Central memory CD4-positive, alpha-beta T cell (primary cell): Measurements from ENCODE around the gene CHCHD4.
"Not testable (repeated sequence)": the region's sequence is repeated elsewhere in the genome, so short reads cannot be mapped to it uniquely, and the experiment has no call there.

ENCODE experiments used
- DNase-seq: peaks from one replicate; pipeline ENCODE4 v3.0.0; 2022

Gene CHCHD4

DNA sequence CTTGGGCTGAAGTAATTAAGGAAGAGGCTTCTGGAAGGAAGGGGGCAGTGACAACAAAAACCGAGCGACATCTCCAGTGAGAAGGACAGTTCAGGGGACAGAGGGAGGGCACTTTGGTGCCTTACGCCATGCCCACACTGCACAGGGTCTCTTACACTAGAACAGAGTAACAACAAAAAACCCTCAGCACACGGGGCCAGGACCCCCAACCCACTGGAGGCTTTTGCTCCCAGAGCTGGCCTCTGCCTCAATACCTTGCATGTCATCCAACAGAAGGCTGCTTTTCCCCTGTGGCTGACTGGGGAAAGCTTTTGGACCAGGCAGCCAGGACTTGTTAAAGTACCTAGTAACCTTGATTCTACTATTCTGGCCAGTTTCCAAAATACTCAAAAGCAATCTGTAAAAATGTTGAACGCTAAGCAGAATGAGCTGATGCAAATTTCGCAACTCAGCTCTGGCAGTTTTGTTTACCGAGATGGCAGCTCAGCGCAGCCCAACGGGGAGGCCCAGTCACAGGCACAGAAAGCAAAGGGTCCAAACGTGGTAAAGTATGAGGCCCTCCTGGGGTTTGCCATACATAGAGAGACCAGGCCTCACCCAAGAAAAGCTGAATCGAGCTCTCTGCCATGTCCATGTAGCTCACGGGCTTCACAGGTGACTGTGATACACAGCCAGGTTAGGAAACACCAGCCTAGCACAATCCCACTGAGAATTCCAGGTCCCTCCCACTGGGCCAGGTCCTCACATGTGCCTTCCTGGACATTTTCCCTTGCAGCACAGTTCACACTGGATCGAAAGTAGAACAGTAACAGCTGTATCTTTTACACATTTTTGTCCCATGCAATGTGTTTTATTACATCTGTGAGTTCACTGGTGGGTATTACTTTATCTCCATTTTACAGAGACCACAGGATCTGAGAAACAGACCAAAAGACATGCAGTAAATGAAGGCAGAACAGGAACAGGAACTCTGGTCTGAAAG is 6.0 kb downstream of the CHCHD4 start:
- DNase-seq, result no peak

DNA sequence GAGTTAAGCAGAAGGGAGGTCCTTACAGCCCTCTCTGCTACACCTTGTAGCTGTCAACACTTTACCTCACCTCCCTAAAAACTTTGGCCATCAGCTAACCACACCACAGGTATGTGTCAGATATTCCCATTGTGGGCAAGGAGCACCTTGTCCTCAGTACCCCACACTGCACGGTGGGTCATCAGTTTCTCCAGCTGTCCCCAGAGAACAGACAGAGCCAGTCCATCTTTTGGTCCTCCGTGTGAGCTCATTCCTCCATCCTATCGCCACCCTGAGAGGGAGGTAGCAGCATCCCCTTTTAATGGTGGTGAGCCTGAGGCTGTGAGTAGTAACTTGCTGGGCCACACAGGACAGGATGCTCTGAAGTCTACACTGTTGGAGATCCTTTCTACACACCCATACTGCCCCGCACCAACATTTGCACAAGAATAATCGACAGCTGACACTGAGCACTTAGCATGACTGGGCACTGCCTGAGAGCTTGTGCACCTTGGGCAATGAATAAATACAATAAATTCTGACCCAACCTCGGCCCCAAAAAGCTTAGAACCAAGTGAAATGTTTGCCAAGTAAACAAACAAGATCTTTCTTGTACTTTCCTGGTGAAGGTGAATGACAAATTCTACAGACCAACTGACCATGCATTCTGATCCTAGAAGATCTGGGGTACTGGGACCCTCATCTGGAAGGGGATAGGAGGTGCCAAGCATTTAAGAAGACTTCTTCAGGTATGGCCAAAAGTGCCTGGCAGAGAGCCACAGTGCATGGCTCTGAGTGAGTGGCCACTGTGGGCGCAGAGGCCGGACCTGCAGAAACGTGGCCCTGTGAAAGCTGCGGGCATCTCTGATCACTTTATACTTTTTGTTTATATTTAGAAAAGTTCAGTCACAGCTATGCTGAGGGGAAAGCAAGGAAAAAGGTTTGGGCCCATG is 6.9 kb downstream of the CHCHD4 start:
- DNase-seq, result no peak

DNA sequence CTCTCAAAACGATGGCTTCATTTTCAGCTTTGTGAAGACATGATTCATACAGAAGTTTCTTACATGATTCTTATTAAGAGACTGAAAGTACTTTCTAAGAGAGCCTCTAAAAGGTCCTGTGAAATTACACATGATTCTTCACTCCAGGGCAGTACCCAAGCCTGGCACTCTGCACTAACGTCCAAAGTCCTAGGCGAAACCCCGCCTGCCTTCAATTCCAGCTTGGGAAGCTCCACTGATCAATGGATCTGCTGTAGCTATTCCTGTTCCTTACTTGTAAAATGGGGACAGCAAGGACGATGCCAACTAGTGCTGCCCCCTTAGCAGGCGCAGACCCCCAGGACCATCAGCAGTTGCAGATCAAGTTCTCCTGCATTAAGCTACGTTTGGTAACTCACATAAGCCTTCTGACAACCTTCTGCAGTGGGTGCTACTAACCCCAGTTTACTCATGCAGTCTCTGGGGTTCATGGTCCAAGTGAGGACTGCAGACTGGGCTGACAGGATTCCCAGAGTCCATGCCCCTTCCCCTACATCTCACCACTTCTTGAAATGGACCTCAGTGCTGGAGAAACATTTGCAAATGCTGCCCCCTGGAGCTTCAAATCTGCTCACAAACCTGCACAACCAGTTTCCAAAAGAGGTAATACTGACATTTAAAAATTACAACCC is 10.6 kb downstream of the CHCHD4 start:
- DNase-seq, result no peak

DNA sequence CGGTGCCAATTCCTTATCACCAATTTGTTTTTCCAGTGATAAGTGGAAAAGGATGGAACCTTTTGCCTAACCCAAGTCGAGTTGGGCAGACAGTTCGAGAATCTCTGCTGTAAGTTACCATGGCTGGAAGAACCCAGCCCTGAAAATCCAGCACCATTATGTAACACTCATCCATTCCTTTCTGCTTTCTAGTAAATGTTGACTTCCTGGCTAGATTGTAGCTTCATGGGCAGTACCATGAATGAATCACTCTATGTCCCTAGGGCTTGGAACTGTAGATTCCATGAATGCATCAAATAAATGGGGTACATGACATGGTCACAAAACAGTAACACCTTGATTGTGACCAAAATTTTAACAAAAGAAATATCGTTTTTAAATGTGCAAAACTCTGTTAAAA is 14.0 kb downstream of the CHCHD4 start:
- no peak for DNase-seq

GRCh38 chr3:14109821-14110220 is 14.8 kb downstream of the CHCHD4 start:
- DNase-seq, result not testable (repeated sequence)

- no peak for DNase-seq
Observed at GRCh38 chr3:14097616-14098391, 26.9 kb downstream of the CHCHD4 start.

DNA sequence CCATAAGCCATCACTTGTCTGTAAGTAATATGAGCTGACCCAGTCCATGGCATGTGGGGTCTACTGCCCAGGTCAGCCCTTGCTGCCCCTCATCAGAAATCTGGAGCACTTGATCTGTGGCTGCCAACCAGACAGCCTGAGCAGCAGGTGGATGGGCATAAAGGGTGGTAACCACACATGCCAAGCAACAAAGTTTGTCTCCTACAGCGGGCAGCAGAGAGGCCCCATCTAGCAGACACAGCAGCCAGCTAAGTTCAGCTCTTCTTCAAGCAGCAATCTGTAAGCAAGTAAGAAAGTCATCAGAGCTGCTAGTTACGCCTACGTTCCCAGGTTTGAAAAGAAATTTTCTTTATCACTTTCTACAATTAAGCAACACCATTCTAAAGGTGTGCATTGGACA is 27.9 kb downstream of the CHCHD4 start:
- DNase-seq, result no peak

GRCh38 chr3:14093831-14094230 is 30.8 kb downstream of the CHCHD4 start:
- no peak for DNase-seq

GRCh38 chr3:14092464-14092863 is 32.2 kb downstream of the CHCHD4 start:
- no peak for DNase-seq

DNA sequence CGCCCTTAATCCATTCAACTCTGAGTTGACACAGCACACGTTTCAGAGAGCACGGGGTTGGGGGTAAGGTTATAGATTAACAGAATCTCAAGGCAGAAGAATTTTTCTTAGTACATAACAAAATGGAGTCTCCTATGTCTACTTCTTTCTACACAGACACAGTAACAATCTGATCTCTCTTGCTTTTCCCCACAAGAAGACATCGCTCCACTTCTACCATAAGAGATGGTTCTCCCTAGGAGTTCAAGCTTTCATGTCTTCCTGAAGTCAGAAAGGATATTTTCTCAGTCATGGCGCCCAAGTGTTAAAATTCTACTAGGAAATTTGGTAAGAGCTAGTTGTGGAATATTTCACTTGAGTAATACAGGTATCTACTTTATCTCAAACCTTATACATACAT is 32.7 kb downstream of the CHCHD4 start:
- not testable (repeated sequence) for DNase-seq

GRCh38 chr3:14087461-14087860 is 37.2 kb downstream of the CHCHD4 start:
- not testable (repeated sequence) for DNase-seq

GRCh38 chr3:14082108-14082657 is 42.5 kb downstream of the CHCHD4 start:
- no peak for DNase-seq

- no peak for DNase-seq
Observed at GRCh38 chr3:14077310-14077709, 47.4 kb downstream of the CHCHD4 start.

- DNase-seq, result not testable (repeated sequence)
Observed at GRCh38 chr3:14075233-14075632, 49.4 kb downstream of the CHCHD4 start.

DNA sequence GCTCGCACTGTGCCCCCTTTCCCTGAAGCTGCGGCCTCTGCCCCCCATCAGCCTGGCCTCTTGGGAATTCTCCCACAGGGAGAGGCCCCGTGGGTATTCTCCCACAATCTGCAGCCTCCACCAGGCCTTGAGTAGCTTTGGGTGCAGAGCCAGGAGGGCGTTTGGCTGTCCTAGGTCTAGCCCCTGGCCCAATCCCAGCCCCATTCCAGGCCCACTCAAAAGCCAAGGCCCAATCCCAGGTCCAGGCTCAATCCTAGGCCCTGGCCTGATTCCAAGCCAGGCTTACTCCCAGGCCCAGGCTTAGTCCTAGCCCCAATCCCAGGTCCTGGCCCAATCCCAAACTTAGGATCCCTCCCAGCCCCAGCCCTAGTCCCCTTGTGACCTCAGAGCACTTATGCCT is 59.8 kb downstream of the CHCHD4 start:
- no peak for DNase-seq

- no peak for DNase-seq
Observed at GRCh38 chr3:14063152-14063551, 61.5 kb downstream of the CHCHD4 start.
